ENCODE data around the gene CST8.
A peak's percentile ranks its signal among the peaks of the same experiment; 100 is the strongest.
"Not testable (repeated sequence)": the region's sequence is repeated elsewhere in the genome, so short reads cannot be mapped to it uniquely, and the experiment has no call there.

The CST8 gene

DNA sequence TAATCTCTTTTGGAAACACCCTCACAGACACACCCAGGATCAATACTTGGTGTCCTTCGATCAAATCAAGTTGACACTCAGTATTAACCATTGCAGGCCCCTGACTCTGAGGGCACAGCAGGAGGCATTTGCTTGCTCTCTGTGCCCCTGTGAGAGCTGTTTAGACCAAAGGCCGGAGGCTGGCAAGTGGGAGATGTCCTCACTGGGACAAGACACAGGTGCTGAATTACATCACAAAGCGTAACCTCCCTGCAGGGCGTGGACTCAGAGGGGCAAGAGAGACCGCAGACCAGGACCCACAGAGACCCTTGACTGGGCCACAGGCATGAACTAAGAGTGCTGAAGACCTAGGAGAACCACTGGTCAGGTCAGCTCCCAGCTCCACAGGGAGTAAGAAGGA is at the start of gene CST8:
Gene CST8, plus strand, starts transcription at position 301 of the 400 bp plus-strand sequence. CDS start 551 bp downstream, outside the sequence.
- no peak for DNase-seq (ENCODE audit: low read depth in 2 of 2)

DNA sequence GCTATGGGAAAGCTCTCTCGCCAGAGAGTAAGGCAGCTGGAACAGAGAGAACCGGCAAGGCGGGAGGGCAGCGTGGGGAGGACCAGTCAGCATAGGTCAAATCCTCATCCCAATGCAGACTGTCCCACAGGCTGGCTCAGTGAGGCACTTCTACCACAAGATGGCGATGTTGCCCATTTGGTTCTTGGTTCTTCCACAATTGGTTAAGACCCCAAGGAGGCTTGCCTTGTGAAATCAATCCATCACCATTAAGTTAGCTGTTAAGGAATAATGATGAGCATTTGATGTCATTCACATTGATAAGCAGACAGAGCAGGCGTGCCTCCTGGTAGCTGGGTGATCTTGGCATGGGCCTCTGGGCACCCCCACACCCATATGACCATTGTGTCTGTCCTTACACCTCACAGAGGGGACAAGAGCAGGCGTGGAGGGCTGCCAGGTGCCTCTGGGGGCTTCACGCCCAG is 49.0 kb upstream of the CST8 start:
- DNase-seq (ENCODE audit: low read depth in 2 of 2), result peak in 1 of 2 experiments; percentile 49

DNA sequence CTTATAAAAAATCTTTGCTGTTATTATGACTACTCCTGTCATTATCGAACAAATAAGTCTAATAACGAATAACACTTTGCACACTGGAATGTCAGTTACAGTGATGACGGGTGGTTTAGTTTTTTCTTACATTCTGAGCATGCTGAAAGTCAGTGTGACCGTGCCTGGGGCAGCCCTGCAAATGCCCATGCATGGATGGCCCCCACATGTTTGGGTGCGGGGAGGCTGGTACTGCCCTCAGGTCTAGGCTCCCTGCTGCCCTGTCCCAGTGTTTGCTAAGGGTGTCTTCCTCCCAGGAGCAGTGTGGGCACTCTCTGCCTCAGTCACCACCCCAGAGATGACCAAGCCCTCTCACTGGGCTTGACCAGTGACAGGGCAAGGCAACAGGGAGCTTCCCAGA is 48.5 kb upstream of the CST8 start:
- DNase-seq (ENCODE audit: low read depth in 2 of 2), result no peak

- DNase-seq (ENCODE audit: low read depth in 2 of 2), result no peak
Observed at GRCh38 chr20:23444859-23445258, 46.1 kb upstream of the CST8 start.

- no peak for DNase-seq (ENCODE audit: low read depth in 2 of 2)
Observed at GRCh38 chr20:23445596-23446217, 45.2 kb upstream of the CST8 start.

- DNase-seq (ENCODE audit: low read depth in 2 of 2), result peak in 1 of 2 experiments; percentile 19
Observed at GRCh38 chr20:23446505-23446904, 44.4 kb upstream of the CST8 start.

GRCh38 chr20:23448167-23448566 is 42.8 kb upstream of the CST8 start:
- DNase-seq (ENCODE audit: low read depth in 2 of 2), result no peak

DNA sequence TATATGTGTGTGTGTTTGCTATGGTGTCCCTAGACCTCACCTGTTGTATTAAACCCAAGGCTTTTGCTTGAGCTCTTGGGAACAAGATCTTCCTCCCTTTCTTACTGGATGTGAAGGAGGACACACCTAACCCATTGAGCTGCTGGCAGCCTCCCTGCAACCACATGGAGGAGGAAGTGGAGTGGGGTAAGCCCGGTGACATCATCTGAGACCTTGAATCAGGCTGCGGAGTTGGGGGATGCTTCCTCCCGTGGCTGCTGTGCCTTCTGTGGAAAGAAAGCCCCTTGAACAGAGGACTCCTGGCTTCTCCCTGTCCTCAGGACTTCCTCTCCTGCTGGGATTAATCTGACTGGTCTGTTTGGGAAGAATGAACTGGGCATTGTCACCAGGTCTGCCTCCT is 41.5 kb upstream of the CST8 start:
- no peak for DNase-seq (ENCODE audit: low read depth in 2 of 2)

GRCh38 chr20:23450877-23451276 is 40.0 kb upstream of the CST8 start:
- DNase-seq (ENCODE audit: low read depth in 2 of 2), result no peak

GRCh38 chr20:23451956-23452487 is 38.9 kb upstream of the CST8 start:
- no peak for DNase-seq (ENCODE audit: low read depth in 2 of 2)

DNA sequence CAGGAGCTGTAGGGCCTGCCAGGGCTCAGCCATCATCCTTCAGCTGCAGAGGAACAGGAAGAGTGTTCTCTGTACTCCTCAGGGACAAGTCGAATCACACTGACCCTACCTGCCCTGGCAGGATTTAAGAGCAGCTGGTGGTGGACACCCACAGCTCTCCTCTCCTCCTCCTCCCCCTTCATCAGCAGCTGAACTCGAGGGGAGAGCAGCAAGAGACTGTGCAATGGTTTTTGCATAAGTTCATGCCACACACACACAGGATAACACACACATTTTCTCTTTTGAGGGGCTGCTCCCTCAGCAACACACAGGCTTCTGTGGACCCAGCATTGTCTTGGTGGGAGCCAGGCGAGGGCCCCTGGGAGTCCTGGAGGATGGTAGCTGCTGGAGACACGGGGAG is 38.1 kb upstream of the CST8 start, which contains the start of gene CST11:
Gene CST11, minus strand, starts transcription at position 101 of the 400 bp plus-strand sequence. Its CDS starts 65 bp downstream, at position 36.
- no peak for DNase-seq (ENCODE audit: low read depth in 2 of 2)

- DNase-seq (ENCODE audit: low read depth in 2 of 2), result no peak
Observed at GRCh38 chr20:23453549-23454543, 37.1 kb upstream of the CST8 start.

- no peak for DNase-seq (ENCODE audit: low read depth in 2 of 2)
Observed at GRCh38 chr20:23454816-23455215, 36.1 kb upstream of the CST8 start.

- DNase-seq (ENCODE audit: low read depth in 2 of 2), result no peak
Observed at GRCh38 chr20:23455639-23456038, 35.3 kb upstream of the CST8 start.

DNA sequence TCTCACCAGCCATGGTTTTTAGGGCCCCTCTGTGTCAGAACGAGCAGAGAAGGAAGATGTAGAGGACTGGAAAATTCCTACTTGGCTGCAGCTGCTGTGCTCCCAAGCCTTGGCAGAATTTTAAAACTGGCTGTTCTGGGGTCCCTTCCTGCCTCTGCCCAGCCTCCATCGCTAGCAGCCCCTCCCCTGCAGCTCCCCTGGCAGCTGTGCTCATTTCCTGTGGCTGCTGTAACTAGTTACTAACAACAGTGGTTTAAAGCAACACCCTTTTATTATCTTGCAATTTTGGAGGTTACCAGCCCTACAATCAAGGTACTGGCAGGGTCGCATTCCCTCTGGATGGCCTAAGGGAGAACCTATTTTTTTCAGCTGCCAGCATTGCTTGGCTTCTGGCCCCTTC is 34.5 kb upstream of the CST8 start:
- DNase-seq (ENCODE audit: low read depth in 2 of 2), result no peak

DNA sequence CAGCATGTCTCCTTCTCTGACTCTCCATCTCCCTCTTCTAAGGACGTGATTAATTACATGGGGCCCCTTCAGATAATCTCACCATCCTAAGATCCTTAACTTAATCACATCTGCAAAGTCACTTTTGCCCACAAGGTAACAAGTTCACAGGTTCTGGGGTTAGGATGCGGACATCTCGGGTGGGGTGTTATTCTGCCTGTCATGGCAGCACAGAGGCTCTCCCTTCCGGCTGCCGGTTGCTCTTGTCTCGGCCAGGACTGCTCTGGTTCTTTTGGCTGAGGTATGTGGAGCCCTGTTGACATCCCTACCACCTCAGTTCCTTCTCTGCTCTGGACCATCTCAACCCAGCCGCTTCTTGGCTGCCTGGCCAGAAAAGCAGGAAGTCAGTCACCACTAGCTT is 34.0 kb upstream of the CST8 start:
- no peak for DNase-seq (ENCODE audit: low read depth in 2 of 2)

GRCh38 chr20:23459461-23460150 is 31.3 kb upstream of the CST8 start:
- no peak for DNase-seq (ENCODE audit: low read depth in 2 of 2)

DNA sequence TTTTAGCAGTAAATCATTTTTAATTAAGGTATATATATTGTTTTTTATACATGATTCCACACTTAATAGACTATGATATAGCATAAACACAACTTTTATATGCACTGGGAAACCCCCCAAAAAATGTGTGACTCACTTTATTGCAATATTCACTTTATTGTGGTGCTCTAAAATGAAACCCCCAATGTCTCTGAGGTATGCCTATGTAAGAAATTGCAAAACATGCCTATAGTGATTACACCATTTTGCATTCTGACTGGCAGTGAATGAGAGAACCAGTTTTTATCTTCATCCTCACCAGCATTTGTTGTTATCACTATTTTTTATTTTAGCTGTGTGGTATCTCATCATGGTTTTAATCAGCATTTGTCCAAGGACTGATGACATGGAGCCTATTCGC is 29.7 kb upstream of the CST8 start:
- no peak for DNase-seq (ENCODE audit: low read depth in 2 of 2)

DNA sequence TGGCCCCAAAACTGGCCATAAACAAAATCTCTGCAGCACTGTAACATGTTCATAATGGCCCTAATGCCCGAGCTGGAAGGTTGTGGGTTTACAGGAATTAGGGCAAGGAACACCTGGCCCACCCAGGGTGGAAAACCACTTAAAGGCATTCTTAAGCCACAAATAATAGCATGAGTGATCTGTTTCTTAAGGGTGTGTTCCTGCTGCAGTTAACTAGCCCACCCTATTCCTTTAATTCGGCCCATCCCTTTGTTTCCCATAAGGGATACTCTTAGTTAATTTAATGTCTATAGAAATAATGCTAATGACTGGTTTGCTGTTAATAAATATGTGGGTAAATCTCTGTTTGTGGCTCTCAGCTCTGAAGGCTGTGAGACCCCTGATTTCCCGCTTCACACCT is 24.0 kb upstream of the CST8 start:
- DNase-seq (ENCODE audit: low read depth in 2 of 2), result not testable (repeated sequence)

GRCh38 chr20:23472306-23472705 is 18.6 kb upstream of the CST8 start:
- not testable (repeated sequence) for DNase-seq (ENCODE audit: low read depth in 2 of 2)

GRCh38 chr20:23473293-23473692 is 17.6 kb upstream of the CST8 start:
- DNase-seq (ENCODE audit: low read depth in 2 of 2), result not testable (repeated sequence)

DNA sequence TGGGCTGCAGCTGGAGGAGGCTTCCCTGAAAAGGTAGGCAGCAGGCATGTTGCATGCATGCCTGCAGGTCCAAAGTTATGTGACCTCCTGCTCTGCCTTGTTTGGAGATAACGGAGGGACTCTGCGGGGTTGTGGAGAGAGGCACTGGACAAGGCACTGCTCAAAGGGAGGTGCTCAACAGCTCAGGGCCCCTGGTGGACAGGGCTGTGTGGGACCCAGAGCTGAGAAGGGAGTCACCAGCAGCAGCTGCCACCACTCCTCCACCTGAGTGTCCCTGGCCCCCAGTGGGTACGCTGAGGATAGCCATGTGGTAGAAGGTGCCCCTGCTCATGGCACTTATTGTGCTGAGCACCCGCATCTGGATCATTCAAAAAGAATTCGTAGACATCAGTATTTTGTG is 15.5 kb upstream of the CST8 start:
- no peak for DNase-seq (ENCODE audit: low read depth in 2 of 2)
